HG02623 (cell line): ENCODE data around the gene HLA-E.

Experiments used
- ATAC-seq: cut with Tn5 transposase; IDR thresholded peaks from one replicate; pipeline ENCODE4 v1.9.1; 2021; ENCODE audit warnings: moderate library complexity; ENCODE audit not compliant: unreplicated experiment

HLA-E gene

GRCh38 chr6:30533460-30534294 is 44.4 kb downstream of the HLA-E start:
- no peak for ATAC-seq

DNA sequence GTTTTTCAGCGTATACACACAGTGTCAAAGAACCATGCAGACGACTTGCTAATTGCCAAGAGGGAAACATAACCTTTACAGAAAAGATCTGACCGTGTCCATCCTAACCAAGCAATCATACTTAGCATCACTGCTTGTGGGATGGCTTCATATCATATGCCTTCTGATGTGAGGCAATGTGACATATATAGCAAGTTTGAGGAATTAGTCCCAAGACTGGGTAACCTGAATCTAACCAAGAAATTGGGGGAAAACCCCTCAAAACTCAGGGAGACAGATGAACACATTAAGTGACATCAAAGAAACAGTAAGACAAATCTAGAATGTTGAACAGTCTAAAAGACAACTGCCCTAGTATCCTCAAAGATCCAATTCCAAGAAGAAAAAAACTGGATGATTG is 48.6 kb downstream of the HLA-E start:
- no peak for ATAC-seq

- ATAC-seq, result no peak
These were observed 52.5 kb downstream of the HLA-E start for GRCh38 chr6:30541515-30542403.

GRCh38 chr6:30542404-30542725 is 53.1 kb downstream of the HLA-E start:
- no peak for ATAC-seq

DNA sequence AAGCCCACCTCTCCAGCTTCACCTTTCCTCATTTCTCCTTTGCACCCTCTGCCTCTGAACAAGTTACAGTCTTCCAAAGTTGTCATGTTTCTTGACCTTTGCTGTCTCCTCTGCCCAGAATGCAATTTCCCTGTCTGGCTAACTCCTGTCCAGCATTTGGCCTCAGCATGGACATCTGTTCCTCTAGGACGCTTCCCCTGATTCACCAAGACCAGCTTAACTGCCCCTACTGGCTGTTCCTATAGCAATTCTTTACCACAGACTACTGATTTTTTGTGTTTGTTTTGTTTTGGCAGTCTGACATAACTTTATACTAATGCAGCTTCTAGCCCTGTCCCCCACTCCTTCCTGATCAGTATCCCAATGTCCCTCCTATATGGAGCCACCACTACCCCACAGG is 53.6 kb downstream of the HLA-E start:
- ATAC-seq, result no peak
